Right cardiac atrium (tissue), 5 donors: ENCODE data around the gene ROGDI. TPM values are rescaled to one million over a fixed set of nuclear protein-coding genes. Genes with fewer than 3 reads are reported as not detected.
A peak's percentile ranks its signal among the peaks of the same experiment; 100 is the strongest.

ENCODE experiments used
- ATAC-seq, 2 donors: fragments of 200-7000 bp; cut with Tn5 transposase; one replicate each; pipeline versions ENCODE4 v1.8.0 to v1.9.1; 2020; ENCODE audit warnings: moderate library complexity in 2 of 2, mild to moderate bottlenecking in 1 of 2
- DNase-seq, 3 donors: peaks; one replicate each; pipeline ENCODE4 v3.0.0-alpha.2; 2020
- H3K27ac ChIP-seq: one replicate; pipeline ENCODE4 v1.5.1; 2013; ENCODE audit warnings: mild to moderate bottlenecking, low read length, control low read depth, moderate library complexity
- H3K27me3 ChIP-seq: one replicate; pipeline ENCODE4 v1.6.1; 2013; ENCODE audit not compliant: control insufficient read depth, insufficient read depth
- H3K4me1 ChIP-seq: one replicate; pipeline ENCODE4 v1.6.1; 2013; ENCODE audit warnings: low read length; ENCODE audit not compliant: control insufficient read depth, insufficient read depth
- H3K4me3 ChIP-seq: one replicate; pipeline ENCODE4 v1.5.1; 2013; ENCODE audit warnings: low read length, control low read depth
- H3K9me3 ChIP-seq: one replicate; pipeline ENCODE4 v1.6.1; 2013; ENCODE audit warnings: low read length; ENCODE audit not compliant: control insufficient read depth
- WGBS: extraction: QIAGEN DNeasy Blood & Tissue Kit; methylation state at CpG from one replicate; pipeline ENCODE4 v1.1.7; 2013; 5-methylcytosine and 5-hydroxymethylcytosine counted together
- intact Hi-C, 4 donors: fragments of 100-400 bp; cut with DNase I; formaldehyde crosslinking; loops; one replicate each; pipeline versions ENCODE4 v1.11.0 to v1.14.0; 2022 to 2023
- polyA plus RNA-seq: library from polyadenylated mRNA; stranded (reverse); fragments of 200-250 nt; gene quantifications from one replicate; pipeline ENCODE4 v1.2.3, GENCODE V29; 2013
- total RNA-seq, 4 donors: library from RNA; stranded (reverse); fragmentation: NEBNext Ultra II Directional; extraction: Animal tissue kit (Norgen Biotek cat#: 25700); gene quantifications; one replicate each; pipeline ENCODE4 v1.2.1, GENCODE V29; 2021
- donor health status: healthy with polysubstance abuse.
- donor health status: DM: no; HTN: yes; CAD: no.
- donor health status: DM: no; HTN: no; CAD: no.
- donor health status: DM: no; HTN: yes; CAD: no; lungs with severe emphysema.
- donor health status: DM: yes; HTN: yes; CAD: no.

Gene ROGDI
- total and polyA plus RNA-seq, 5 donors: 55.0 to 86.3 (median 73.5) TPM

DNA sequence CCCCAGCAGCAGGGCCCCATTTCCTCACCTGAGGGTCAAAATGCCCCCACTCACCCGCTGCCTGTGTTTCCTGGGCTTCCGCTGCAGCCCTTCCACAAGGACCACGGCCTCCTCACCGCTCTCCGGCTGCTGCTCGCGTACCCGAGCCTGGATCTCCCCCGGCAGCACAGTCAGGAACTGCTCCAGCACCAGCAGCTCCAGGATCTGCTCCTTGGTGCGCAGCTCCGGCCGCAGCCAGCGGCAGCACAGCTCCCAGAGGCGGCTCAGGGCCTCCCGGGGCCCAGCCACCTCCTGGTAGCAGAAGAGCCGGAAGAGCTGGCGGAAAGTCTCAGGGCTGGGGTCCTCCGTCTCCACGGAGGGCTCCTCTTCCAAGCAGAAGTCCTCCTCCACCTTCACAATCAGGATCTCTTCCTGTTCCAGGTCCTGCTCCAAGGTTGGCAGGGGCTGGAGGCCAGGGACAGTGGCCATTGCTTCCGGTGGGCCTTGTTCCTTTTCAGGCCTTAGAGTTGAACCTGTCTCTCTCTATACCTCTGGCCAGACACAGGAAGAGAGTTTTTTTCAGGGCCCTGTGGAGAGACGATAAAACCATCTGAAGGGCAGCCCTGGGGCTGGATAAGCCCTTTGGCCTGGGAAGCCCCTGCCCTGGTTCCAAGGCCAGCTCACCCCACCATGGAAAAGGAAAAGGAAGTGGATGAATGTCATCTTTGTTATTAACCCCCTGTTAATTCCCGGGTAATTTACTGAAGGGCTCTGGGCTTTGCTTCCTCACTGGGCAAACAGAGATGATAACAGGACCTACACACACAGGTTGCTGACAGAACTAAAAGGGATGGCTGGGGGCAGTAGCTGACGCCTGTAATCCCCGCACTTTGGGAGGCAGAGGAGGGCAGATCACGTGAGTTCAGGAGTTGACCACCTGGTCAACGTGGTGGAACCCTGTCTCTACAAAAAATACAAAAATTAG, 36.6 kb downstream of the ROGDI start:
- 63% methylated on average over 26 of the region's 26 CpGs for WGBS
- no peak for ATAC-seq
- Histone ChIP-seq H3K27me3 (no peaks in the 10 kb centered on the region), H3K27ac (no peak overlapping the region), H3K4me1 (peaks cover 2% of the 10 kb centered on the region), H3K9me3 (no peaks in the 10 kb centered on the region), H3K4me3 (peak overlapping the region; percentile 74)
- DNase-seq: peak in 1 of 3 donors; percentile 40
- intact Hi-C loops: no loop called here

- peaks cover 2% of the 10 kb centered on the region for H3K4me1 ChIP-seq
- no peak for ATAC-seq
- DNase-seq: peak in 1 of 3 donors; percentile 56
- no peaks in the 10 kb centered on the region for H3K27me3 ChIP-seq
- no peaks in the 10 kb centered on the region for H3K9me3 ChIP-seq
- no peak overlapping the region for H3K4me3 ChIP-seq
- H3K27ac ChIP-seq: no peak overlapping the region
- WGBS: 92% methylated on average over 7 of the region's 7 CpGs
- intact Hi-C loops: no loop called here
Observed at GRCh38 chr16:4763791-4764190, 38.6 kb downstream of the ROGDI start.

GRCh38 chr16:4762205-4762604, 40.2 kb downstream of the ROGDI start:
- H3K9me3 ChIP-seq: no peaks in the 10 kb centered on the region
- peaks cover 2% of the 10 kb centered on the region for H3K4me1 ChIP-seq
- 88% methylated on average over 9 of the region's 9 CpGs for WGBS
- peak in 2 of 3 donors; percentile 28 to 37 for DNase-seq
- no peak for ATAC-seq
- intact Hi-C loops: no loop called here
- H3K4me3 ChIP-seq: no peak overlapping the region
- H3K27me3 ChIP-seq: no peaks in the 10 kb centered on the region
- no peak overlapping the region for H3K27ac ChIP-seq

GRCh38 chr16:4760221-4760910, 42.1 kb downstream of the ROGDI start:
- H3K27ac ChIP-seq: no peak overlapping the region
- no peak overlapping the region for H3K4me3 ChIP-seq
- ATAC-seq (no peak), DNase-seq (peak in 2 of 3 donors; percentile 34 to 43)
- 90% methylated on average over 23 of the region's 23 CpGs for WGBS
- no peaks in the 10 kb centered on the region for H3K4me1 ChIP-seq
- intact Hi-C loops: no loop called here
- H3K27me3 ChIP-seq: no peaks in the 10 kb centered on the region
- H3K9me3 ChIP-seq: no peaks in the 10 kb centered on the region

DNA sequence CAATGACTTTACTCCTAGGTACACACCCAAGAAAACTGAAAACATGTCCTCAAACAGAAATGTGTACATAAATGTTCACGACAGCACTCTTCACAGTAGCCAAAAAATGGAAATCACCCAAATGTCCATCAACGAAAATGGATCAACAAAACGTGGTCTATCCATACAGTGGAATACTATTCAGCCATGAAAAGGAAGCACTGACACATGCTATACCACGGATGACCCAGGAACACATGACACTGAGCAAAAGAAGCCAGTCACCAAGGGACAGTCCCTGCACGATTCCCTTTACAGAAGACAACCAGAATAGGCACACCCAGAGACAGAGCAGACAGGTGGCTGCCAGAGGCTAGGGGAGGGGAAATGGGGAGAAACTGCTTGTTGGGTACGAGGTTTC, 46.7 kb downstream of the ROGDI start:
- Histone ChIP-seq H3K27ac (no peak overlapping the region), H3K9me3 (no peaks in the 10 kb centered on the region), H3K4me1 (no peaks in the 10 kb centered on the region), H3K27me3 (no peaks in the 10 kb centered on the region), H3K4me3 (no peak overlapping the region)
- WGBS: 98% methylated on average over 6 of the region's 6 CpGs
- ATAC-seq: no peak
- no peak for DNase-seq
- intact Hi-C loops: no loop called here

DNA sequence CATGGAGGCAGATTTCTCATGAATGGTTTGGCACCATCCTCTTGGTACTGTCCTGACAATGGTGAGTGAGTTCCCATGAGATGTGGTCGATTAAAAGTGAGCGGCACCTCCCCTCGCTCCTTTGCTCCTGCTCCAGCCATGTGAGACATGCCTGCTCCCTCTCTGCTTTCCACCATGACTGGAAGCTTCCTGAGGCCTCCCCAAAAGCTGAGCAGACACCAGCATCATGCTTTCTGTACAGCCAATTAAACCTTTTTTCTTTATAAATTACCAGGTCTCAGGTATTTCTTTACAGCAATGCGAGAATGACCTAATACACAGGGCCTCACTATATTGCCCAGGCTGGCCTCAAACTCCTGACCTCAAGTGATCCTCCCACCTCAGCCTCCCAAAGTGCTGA, 47.6 kb downstream of the ROGDI start:
- intact Hi-C loops: no loop called here
- no peak overlapping the region for H3K4me3 ChIP-seq
- H3K4me1 ChIP-seq: no peaks in the 10 kb centered on the region
- ATAC-seq: no peak
- H3K27ac ChIP-seq: no peak overlapping the region
- DNase-seq: peak in 2 of 3 donors; percentile 4 to 23
- WGBS: 100% methylated on average over 4 of the region's 4 CpGs
- H3K9me3 ChIP-seq: no peaks in the 10 kb centered on the region
- H3K27me3 ChIP-seq: no peaks in the 10 kb centered on the region

DNA sequence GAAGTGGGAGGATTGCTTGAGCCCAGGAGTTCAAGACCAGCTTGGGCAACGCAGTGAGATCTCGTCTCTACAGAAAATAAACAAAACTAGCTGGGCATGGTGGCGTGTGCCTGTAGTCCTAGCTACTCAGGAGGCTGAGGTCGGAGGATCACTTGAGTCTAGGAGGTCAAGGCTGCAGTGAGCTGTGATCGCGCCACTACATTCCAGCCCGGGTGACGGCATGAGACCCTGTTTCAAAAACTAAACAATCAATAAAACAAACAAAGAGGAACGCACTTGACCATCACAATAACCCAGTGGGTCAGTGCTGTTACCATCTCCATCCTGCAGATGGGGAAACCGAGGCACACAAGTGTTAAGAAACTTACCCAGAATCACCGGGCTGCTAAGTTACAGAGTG, 49.2 kb downstream of the ROGDI start:
- WGBS: 95% methylated on average over 11 of the region's 11 CpGs
- no peak overlapping the region for H3K27ac ChIP-seq
- no peak overlapping the region for H3K4me3 ChIP-seq
- intact Hi-C loops: no loop called here
- no peaks in the 10 kb centered on the region for H3K9me3 ChIP-seq
- DNase-seq: peak in 2 of 3 donors; percentile 4 to 16
- H3K4me1 ChIP-seq: no peaks in the 10 kb centered on the region
- no peaks in the 10 kb centered on the region for H3K27me3 ChIP-seq
- no peak for ATAC-seq

DNA sequence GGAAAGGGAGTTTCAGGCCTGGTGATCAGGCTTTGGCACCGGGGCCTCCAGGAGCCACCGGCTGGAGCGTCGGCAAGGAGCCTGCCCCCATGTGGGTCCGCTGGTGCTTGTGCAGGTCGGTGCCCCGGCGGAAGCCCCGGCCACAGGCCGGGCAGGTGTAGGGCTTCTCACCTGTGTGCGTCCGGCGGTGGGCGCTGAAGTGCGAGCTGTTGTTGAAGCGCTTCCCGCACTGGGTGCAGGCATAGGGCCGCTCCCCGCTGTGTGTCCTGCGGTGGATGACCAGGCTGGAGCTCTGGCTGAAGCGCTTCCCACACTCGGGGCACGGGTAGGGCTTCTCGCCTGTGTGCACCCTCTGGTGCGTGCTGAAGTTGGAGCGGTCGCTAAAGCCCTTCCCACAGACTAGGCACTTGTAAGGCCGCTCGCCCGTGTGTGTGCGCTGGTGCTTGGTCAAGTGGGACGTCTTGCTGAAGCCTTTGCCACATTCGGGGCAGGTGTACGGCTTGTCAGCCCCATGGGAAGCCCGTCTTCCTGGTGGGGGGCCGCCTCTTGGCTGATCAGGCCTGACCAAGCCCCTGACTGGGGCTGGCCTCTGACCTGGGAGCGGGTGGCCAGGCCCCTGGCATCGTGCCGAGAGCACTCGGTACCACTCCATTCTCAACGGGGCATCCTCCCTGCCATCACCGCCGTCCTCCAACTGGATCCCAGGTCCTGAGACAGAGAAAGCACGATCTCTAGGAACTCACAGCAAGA, 49.9 kb downstream of the ROGDI start:
- WGBS: 96% methylated on average over 44 of the region's 44 CpGs
- DNase-seq: peak in 2 of 3 donors; percentile 43 to 52
- no peak overlapping the region for H3K4me3 ChIP-seq
- H3K27ac ChIP-seq: no peak overlapping the region
- ATAC-seq: peak in 1 of 2 donors; percentile 9
- H3K27me3 ChIP-seq: no peaks in the 10 kb centered on the region
- intact Hi-C loops: no loop called here
- H3K9me3 ChIP-seq: no peaks in the 10 kb centered on the region
- H3K4me1 ChIP-seq: no peaks in the 10 kb centered on the region

- Histone ChIP-seq H3K4me3 (no peak overlapping the region), H3K4me1 (no peaks in the 10 kb centered on the region), H3K9me3 (no peaks in the 10 kb centered on the region), H3K27ac (no peak overlapping the region), H3K27me3 (no peaks in the 10 kb centered on the region)
- whole genome bisulfite sequencing: 83% methylated on average over 8 of the region's 8 CpGs
- intact Hi-C loops: no loop called here
- DNase-seq (peak in 2 of 3 donors; percentile 15 to 36), ATAC-seq (no peak)
Observed at GRCh38 chr16:4750896-4751295, 51.5 kb downstream of the ROGDI start.

GRCh38 chr16:4749700-4750257, 52.7 kb downstream of the ROGDI start:
- intact Hi-C loops: no loop called here
- WGBS: 90% methylated on average over 10 of the region's 10 CpGs

More at GRCh38 chr16:4749700-4750257, 52.7 kb downstream of the ROGDI start:
- Histone ChIP-seq H3K27ac (no peak overlapping the region), H3K4me1 (no peaks in the 10 kb centered on the region), H3K4me3 (no peak overlapping the region), H3K9me3 (no peaks in the 10 kb centered on the region), H3K27me3 (no peaks in the 10 kb centered on the region)
- ATAC-seq (no peak), DNase-seq (peak in 2 of 3 donors; percentile 6 to 40)
